SK-N-SH (cell line): ENCODE data around the gene APPL1.

Experiments used
- CTCF ChIP-seq: fragments of 200-600 bp; sonication (generic); IDR thresholded peaks from 2 replicates; pipeline ENCODE4 v1.6.1; 2017; ENCODE audit warnings: antibody characterized with exemption, mild to moderate bottlenecking, moderate library complexity
- EP300 ChIP-seq, 2 experiments: IDR thresholded peaks; 2 replicates each; pipeline versions ENCODE4 v1.4.0 to v1.6.1; 2012; ENCODE audit warnings: borderline replicate concordance in 1 of 2, low read depth in 1 of 2, low read length in 1 of 2
- FOXM1 ChIP-seq: IDR thresholded peaks from 2 replicates; pipeline ENCODE4 v1.4.0; 2012; ENCODE audit warnings: low read depth, mild to moderate bottlenecking
- GABPA ChIP-seq: IDR thresholded peaks from 2 replicates; pipeline ENCODE4 v1.4.0; 2012; ENCODE audit warnings: low read depth, mild to moderate bottlenecking
- MEF2A ChIP-seq: IDR thresholded peaks from 2 replicates; pipeline ENCODE4 v1.4.0; 2012; ENCODE audit warnings: low read depth, borderline replicate concordance
- MXI1 ChIP-seq: IDR thresholded peaks from 2 replicates; pipeline ENCODE4 v1.6.1; 2012; ENCODE audit warnings: mild to moderate bottlenecking, low read depth, low read length, improper control_type of control experiment
- NFIC ChIP-seq: IDR thresholded peaks from 2 replicates; pipeline ENCODE4 v1.4.0; 2012; ENCODE audit warnings: borderline replicate concordance
- POLR2AphosphoS5 ChIP-seq: IDR thresholded peaks from 2 replicates; pipeline ENCODE4 v1.6.1; 2012; ENCODE audit warnings: low read depth, low read length
- RAD21 ChIP-seq: IDR thresholded peaks from 2 replicates; pipeline ENCODE4 v1.6.1; 2012; ENCODE audit warnings: mild to moderate bottlenecking, low read length
- REST ChIP-seq: IDR thresholded peaks from 2 replicates; pipeline ENCODE4 v1.6.1; 2012; ENCODE audit warnings: mild to moderate bottlenecking, low read depth, low read length, moderate library complexity
- TEAD4 ChIP-seq: IDR thresholded peaks from 2 replicates; pipeline ENCODE4 v1.4.0; 2012; ENCODE audit warnings: mild to moderate bottlenecking, borderline replicate concordance; ENCODE audit not compliant: insufficient read depth
- YY1 ChIP-seq: IDR thresholded peaks from 2 replicates; pipeline ENCODE4 v1.4.0; 2012; ENCODE audit warnings: low read depth, mild to moderate bottlenecking

GRCh38 chr3:57252404-57252803 lies 24.9 kb downstream of the APPL1 start:
- TF ChIP-seq GABPA, result no peak
- TF ChIP-seq MEF2A, result no peak
- TF ChIP-seq NFIC, result no peak
- no peak for TF ChIP-seq CTCF
- TF ChIP-seq EP300 (IDR thresholded peaks at IDR 0.05; ENCODE audit: borderline replicate concordance in 1 of 2, low read depth in 1 of 2, low read length in 1 of 2), result no peak
- TF ChIP-seq YY1, result no peak
- no peak for TF ChIP-seq POLR2AphosphoS5
- no peak for TF ChIP-seq MXI1
- no peak for TF ChIP-seq TEAD4
- TF ChIP-seq FOXM1, result no peak
- TF ChIP-seq REST, result no peak
- no peak for TF ChIP-seq RAD21
